RWPE1 (cell line): ENCODE measurements around the gene COL11A1.
"Not testable (repeated sequence)": the region's sequence is repeated elsewhere in the genome, so short reads cannot be mapped to it uniquely, and the experiment has no call there.

Experiments
- CTCF ChIA-PET: fragments of 350-600 bp; sonication (Branson Sonifier 250); formaldehyde crosslinking; extraction: SDS; loops from one replicate; lab custom pipeline; 2021; lab: Yijun Ruan, JAX
- POLR2A ChIA-PET: fragments of 400-600 bp; formaldehyde crosslinking; extraction: SDS; loops from one replicate; lab custom pipeline; 2020; ENCODE audit warnings: antibody characterized with exemption; ENCODE audit not compliant: low non-redundant PET; lab: Yijun Ruan, JAX
- DNase-seq: peaks from one replicate; pipeline ENCODE4 v3.0.0; 2012; ENCODE audit warnings: low spot score
- H3K27ac ChIP-seq: fragments of 450-650 bp; 2 replicates; pipeline ENCODE4 v1.5.1; 2017
- TF ChIP-seq, protein P1 (sequence below): fragments of 450-650 bp; conservative IDR thresholded peaks from 2 replicates; pipeline ENCODE4 v1.5.1; 2017; ENCODE audit warnings: low read depth, mild to moderate bottlenecking

The COL11A1 gene

GRCh38 chr1:103063921-103064320 is 44.4 kb downstream of the COL11A1 start:
- ChIA-PET POLR2A (no interaction called here), CTCF (no interaction called here)
- DNase-seq, result no peak
- TF ChIP-seq, protein P1, sequence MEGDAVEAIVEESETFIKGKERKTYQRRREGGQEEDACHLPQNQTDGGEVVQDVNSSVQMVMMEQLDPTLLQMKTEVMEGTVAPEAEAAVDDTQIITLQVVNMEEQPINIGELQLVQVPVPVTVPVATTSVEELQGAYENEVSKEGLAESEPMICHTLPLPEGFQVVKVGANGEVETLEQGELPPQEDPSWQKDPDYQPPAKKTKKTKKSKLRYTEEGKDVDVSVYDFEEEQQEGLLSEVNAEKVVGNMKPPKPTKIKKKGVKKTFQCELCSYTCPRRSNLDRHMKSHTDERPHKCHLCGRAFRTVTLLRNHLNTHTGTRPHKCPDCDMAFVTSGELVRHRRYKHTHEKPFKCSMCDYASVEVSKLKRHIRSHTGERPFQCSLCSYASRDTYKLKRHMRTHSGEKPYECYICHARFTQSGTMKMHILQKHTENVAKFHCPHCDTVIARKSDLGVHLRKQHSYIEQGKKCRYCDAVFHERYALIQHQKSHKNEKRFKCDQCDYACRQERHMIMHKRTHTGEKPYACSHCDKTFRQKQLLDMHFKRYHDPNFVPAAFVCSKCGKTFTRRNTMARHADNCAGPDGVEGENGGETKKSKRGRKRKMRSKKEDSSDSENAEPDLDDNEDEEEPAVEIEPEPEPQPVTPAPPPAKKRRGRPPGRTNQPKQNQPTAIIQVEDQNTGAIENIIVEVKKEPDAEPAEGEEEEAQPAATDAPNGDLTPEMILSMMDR, result no peak
- no peak overlapping the region for H3K27ac ChIP-seq

- H3K27ac ChIP-seq, result no peak overlapping the region
- DNase-seq, result no peak
- ChIA-PET POLR2A (no interaction called here), CTCF (no interaction called here)
- TF ChIP-seq, protein P1, result no peak
These were observed 49.9 kb downstream of the COL11A1 start for GRCh38 chr1:103058391-103058790.

GRCh38 chr1:103056423-103056822 is 51.9 kb downstream of the COL11A1 start:
- TF ChIP-seq, protein P1, result no peak
- no peak for DNase-seq
- CTCF ChIA-PET, result no interaction called here
- no peak overlapping the region for H3K27ac ChIP-seq
- POLR2A ChIA-PET, result no interaction called here

DNA sequence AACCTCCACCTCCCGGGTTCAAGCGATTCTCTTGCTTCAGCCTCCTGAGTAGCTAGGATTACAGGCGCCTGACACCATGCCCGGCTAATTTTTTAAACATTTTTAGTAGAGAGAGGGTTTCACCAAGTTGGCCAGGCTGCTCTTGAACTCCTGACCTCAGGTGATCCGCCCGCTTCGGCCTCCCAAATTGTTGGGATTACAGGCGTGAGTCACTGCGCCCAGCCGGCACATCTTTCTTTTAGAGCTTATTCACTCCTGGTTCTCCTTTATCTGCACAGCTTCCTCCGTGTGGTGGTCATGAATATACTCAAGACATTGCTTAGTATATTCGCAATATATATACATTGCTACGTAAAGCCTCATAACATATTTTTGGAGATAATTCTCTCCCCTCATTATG is 80.2 kb downstream of the COL11A1 start:
- POLR2A ChIA-PET, DNase-seq, H3K27ac ChIP-seq: not testable (repeated sequence)
- CTCF ChIA-PET, result interaction anchor here (0.7 kb wide), 1 partner anchor 402 kb away, joined by 3 read pairs; no protein-coding TSS in a partner anchor

- TF ChIP-seq, protein P1, result no peak
- POLR2A ChIA-PET, result no interaction called here
- CTCF ChIA-PET, result interaction anchor here (1.0 kb wide), 1 partner anchor 12 kb away, joined by 3 read pairs; no protein-coding TSS in a partner anchor
- no peak for DNase-seq
- H3K27ac ChIP-seq, result no peak overlapping the region
These were observed 82.4 kb downstream of the COL11A1 start for GRCh38 chr1:103025858-103026409.

GRCh38 chr1:103024051-103024450 is 84.3 kb downstream of the COL11A1 start:
- ChIA-PET POLR2A (no interaction called here), CTCF (interaction anchor here (0.6 kb wide), 1 partner anchor 833 kb away, joined by 4 read pairs; no protein-coding TSS in a partner anchor)
- TF ChIP-seq, protein P1, result no peak
- no peak for DNase-seq
- H3K27ac ChIP-seq, result no peak overlapping the region

DNA sequence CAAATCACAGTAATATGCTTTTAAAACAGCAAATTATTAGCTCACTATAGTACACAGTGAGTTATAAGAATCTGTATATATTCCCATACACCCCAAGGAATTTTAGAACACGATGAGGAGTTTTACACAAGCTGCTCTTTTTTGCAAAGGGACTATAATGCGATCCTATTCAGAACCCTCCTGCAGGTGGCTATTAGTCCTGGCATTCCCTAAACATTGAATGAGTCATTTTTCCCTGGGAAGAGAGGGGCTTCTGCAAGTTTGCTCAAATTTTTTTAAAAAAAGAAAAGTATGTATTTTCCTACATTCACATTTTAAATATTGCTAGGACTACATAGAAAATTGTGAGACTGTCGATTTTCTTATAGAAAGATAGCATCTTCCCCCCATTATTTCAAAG is 106.3 kb downstream of the COL11A1 start:
- POLR2A ChIA-PET, result no interaction called here
- CTCF ChIA-PET, result no interaction called here

More for the DNA sequence above, 106.3 kb downstream of the COL11A1 start:
- no peak for DNase-seq
- TF ChIP-seq, protein P1, result no peak
- no peak overlapping the region for H3K27ac ChIP-seq
